CD4-positive, alpha-beta T cell treated with Interleukin-6 for 4 hours (primary cell): ENCODE data around the gene XPO6.

Experiments used
- DNase-seq: peaks from one replicate; pipeline ENCODE4 v3.0.0-alpha.2; 2020; ENCODE audit warnings: mixed read lengths

The XPO6 gene

GRCh38 chr16:28110074-28110473, 101.7 kb downstream of the XPO6 start:
- DNase-seq, result no peak

DNA sequence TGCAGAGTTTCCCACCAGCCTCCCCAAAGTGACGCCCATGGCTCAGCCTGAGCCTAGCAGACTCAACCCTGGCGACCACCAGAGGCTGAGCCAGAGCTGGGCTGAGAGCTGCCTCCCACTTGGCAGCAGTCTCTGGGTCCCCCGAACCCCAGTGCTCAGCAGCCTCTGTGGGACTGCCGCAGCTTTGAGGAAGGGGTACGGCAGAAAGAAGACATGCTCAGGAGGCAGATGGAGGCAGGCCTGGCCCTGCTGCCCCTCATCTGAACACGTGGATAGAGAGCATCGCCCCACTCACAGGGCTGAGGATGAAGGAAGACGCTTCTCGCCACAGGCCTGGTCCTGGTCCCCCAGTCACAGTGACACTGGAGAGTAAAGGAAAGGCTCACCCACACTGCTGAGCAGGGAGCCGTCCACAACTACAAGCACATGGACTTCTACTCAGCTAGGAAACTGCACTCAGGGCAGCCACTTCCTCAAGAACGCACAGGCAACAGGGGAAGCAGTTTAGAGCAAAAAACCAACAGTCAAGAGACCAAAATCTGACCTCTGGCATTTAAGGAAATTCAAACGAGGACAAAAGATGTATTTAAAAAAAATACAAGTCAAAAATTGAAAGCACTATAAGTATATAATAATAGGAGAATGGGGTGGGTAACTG, 103.0 kb downstream of the XPO6 start:
- DNase-seq, result no peak

- DNase-seq, result no peak
Measured at GRCh38 chr16:28107232-28107631, 104.5 kb downstream of the XPO6 start.

DNA sequence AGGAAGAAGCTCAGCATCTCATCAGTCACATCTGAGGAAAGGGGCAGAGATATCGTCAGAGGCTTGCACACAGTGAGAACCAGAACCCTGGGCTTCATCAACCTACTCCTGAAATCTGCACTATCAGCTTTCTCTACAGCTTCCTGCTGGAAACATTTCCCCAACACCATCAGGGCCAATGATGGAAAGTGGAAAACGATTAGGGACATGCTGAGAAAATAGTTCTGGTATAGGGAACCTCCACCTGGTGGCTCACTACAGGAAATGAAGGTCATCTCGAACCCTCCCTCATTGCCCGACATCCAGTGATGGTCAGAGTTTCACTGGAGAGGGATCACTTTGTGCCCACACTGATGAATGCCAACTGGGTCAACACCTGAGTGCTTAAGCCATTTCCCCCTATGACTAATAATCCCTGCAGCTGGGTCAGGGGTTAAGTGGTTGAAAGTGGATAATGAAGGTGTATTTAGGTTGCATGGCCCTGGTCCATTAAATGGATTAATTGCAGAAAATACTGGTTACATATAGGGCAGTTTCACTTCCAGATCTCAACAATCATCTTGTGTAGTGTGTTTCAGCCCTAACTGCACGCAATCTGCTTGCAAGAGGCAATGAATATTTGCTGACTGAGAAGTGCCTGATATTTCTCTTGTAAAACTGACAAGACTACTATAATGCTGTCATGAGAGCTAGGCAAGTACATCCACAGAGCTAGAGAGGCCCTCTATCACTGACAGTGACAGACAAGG, 105.1 kb downstream of the XPO6 start:
- no peak for DNase-seq

DNA sequence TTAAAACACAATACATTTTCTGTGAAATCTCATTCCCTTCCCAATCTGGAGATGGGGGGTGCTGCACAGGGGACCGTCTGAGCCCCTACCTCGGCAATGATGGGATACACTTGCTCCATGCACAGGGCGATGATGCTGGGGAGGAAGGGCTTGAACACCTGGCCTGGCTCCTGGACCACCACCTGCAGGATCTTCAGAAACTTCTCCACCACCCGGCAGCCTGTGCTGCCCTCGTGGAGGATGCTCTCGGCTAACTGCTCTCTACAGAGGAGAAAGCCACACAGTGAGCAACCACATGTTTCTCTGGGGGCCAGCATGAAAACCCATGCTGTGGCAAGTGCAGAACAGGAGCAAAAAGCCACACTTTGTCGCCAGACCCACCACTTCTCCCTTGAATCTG, 105.8 kb downstream of the XPO6 start:
- DNase-seq, result no peak

DNA sequence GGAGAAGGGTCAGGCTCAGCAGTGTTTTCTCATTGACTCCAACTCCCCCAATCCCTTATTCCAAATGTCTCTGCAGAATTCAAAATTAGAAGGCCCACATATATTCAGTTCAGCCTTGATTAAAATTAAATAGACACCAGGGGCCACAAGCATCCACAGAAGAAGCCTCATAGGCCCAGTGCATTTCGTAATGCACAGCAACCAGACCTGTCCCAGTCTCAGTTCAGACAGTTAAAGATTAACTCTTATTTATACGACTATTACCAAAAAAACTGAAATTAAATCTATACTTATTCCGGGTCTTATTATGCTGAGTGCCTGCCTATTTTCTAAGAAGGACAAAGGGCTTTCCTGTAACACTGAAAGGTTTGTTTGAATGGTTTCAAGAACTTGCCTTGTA, 106.5 kb downstream of the XPO6 start:
- DNase-seq, result no peak

GRCh38 chr16:28104404-28104803, 107.4 kb downstream of the XPO6 start:
- DNase-seq, result no peak

- no peak for DNase-seq
Measured at GRCh38 chr16:28103516-28104170, 108.1 kb downstream of the XPO6 start.

GRCh38 chr16:28101533-28101890, 110.3 kb downstream of the XPO6 start:
- DNase-seq, result no peak

DNA sequence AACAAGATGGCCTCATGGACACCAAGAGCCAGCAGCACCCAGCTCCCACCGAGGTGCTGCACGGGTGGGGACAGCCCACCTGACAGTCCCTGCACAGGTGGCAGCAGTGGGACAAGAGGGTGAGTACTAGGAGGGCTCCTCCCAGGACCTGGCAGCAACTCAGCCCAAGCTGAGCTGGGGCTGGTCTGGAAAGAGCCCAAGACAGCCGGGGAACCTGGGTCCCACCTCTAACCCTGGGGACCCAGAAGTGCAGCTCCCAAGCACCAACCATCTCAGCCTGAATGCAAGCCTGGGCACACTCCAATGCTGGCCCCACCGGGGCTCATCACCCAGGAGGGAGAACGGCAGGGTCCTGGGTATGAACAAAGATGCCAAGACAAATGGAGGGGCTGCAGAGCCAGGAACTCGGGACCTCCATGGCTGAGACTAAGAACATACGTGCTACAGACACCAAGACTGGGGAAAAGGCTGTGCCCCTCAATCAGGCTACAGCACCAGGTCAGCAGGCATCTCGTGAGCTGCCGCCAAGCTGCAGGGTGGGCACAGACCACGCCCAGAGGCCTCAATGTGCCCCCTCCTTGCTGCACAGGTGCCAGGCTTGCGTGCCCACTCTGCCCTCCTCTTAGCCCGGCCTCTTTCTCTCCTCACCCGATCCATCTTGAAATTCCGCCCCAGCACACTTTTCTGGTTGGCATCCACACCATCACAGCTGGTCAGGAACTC, 110.8 kb downstream of the XPO6 start:
- no peak for DNase-seq

DNA sequence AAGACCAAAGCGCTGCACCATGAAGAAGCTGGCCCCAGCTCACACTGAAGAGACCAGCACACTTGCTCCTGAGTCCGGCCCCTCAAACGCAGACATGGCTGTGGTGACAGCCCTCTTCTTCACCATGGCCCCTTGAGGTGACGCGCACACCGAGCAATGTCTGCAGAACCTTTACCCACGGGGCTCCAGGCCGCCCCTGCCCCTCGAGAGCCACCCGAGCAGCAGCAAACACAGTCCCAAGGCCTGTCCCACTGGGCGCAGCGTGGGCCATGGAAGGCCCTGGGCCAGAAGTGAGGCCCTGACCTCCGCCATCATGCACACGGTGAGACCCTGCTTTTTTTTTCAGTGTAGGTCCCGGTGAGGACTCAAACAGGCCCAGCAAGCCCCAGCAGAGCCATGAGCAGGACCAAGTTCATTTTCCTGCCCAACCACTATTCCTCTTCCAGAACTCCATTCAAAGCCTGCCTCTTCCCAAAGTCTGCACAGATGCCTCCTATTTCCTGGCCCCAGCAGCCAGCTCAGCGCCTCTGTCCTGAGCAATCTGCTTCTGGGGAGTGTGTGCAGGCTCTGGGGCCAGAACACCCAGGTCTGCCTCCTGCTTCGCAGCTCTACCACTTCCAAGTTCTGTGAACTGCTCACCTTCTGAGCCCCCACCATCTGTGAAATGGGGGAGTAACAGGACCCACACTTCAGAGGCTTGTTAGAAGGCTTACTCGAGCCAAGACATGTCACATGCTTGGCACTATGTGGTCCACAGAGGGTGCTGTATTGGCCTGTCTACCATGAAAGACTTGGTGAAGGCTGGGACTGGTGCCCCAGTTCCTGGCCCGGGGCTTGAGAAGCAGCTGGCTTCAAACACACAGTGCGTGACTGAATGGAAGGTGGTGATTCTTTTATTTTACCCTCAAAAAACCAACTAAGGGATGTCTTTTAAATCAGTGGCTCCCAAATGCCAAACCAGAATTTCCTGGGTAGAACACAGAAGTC, 112.5 kb downstream of the XPO6 start:
- no peak for DNase-seq

GRCh38 chr16:28098171-28098958, 113.4 kb downstream of the XPO6 start:
- DNase-seq, result no peak

DNA sequence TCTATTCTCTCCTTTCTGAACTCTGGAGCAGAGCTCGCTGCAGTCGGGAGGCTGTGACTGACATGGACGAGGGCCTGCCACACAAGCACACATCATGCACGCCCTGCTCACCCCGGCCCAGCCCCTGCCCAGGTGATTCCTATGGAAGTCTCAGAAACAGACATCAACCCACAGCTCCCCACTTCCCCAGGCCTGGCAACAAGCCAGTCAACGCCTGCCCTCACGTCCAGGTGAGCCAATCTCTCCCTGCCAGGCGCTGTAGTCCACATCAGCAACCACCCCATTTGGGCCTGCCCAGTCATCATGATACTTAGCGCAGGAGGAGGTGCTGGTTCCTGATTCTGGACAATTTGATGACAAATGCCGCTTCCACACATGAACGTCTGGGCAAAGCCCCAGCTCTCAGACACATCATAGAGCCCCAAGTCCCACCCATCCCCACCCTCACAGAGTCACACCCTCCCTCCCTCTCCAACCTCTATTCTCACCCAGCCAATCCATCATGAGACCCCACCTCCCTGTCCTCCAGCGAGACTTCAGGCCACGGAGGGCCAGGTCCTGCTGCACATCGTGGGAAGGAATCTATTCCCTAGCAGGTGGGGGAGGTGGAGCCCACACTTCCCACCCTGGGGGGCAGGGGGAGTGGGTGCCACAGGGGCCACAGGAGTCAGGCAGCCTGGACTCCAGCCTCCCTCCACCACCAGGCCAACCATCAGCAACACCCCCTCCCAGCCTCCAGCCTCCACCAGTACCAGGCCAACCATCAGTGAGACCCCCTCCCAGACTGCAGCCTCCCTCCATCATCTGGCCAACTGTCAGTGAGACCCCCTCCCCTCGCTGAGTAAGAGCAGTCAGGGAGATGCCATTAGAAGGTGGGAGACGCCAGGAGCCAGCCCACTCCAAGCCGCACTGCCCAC, 114.5 kb downstream of the XPO6 start:
- DNase-seq, result no peak

- DNase-seq, result no peak
Measured at GRCh38 chr16:28093385-28093725, 118.4 kb downstream of the XPO6 start.

DNA sequence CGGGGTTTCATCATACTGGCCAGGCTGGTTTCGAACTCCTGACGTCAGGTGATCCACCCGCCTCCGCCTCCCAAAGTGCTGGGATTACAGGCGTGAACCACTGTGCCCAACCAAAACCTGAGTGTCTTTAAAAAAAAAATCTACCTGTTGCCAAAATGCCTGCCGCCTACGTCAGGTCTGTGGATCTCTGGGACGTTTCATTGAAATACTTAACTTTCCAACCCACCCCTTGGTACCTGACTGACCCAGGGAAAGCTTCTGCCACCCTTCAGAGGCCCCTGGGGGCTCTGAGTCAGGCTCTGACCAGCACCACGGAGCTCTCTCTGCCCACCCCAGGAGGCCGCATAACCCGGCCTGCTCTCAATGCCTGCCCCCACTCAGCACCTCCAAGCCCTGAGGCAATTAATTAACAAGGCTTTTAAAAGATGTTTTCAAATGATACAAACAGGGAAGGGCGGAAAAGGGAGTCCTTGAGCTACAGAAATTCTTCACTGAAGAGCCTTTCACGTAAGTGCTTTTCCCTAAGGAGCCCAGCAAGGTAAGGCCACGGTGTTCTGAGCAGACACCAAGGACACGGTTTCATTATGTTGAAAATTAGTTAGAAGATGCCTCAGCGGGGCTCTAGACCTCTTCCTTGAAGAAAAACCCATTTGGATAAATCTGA, 118.9 kb downstream of the XPO6 start:
- no peak for DNase-seq

DNA sequence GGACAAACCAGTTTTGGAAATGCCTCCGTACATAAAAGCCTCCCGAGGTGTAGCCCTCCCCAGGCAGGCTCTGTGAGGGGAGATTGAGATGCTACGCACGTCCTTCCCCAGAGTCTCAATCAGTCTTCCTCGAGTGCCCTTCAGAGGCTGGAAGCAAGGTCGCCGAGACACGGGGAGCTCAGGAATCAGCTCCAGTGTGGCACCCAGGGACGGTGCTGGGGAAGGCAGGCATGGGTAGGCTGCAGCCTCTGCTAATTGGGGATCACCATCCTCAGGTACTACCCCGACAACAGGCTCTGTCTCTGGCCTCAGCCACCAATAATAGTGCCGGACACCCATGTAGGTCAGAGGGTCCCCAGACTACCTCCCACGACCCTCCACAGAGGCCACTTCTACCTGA, 120.1 kb downstream of the XPO6 start:
- DNase-seq, result no peak

- no peak for DNase-seq
Measured at GRCh38 chr16:28090646-28091377, 121.0 kb downstream of the XPO6 start.

DNA sequence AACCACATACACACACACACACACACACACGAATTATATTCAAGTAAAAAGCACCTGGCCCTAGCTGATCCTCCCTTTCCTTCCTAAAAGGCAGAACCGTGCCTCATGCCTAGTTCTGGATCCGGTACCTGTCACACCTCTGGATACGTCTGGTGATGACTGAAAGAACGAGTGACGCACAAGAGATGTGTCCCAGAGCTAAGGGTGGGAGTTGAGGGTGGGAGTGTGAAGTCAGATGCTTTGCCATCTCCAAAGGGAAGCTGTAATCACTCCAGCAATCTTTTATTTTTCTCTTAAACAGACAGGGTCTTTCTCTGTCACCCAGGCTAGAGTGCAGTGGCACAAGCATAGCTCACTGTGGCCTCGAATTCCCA, 121.8 kb downstream of the XPO6 start:
- DNase-seq, result no peak
